Transverse colon (tissue), 4 donors: ENCODE results near the gene SLC23A1. TPM values are rescaled to one million over a fixed set of nuclear protein-coding genes. Genes with fewer than 3 reads are reported as not detected.
"Not testable (repeated sequence)": the region's sequence is repeated elsewhere in the genome, so short reads cannot be mapped to it uniquely, and the experiment has no call there.

Experiments used
- DNase-seq: peaks from one replicate; pipeline ENCODE4 v3.0.0-alpha.2; 2019
- H3K27ac ChIP-seq, 4 donors: fragments of 200-600 bp; sonication (generic); 2 replicates each; pipeline ENCODE4 v1.5.1; 2016 to 2018; ENCODE audit warnings: inconsistent platforms in 4 of 4
- H3K27me3 ChIP-seq: fragments of 200-600 bp; sonication (generic); 2 replicates; pipeline ENCODE4 v1.5.1; 2017; ENCODE audit warnings: inconsistent platforms
- H3K36me3 ChIP-seq, 4 donors: fragments of 200-600 bp; sonication (generic); 2 replicates each; pipeline ENCODE4 v1.5.1; 2017 to 2019; ENCODE audit warnings: inconsistent platforms in 4 of 4
- H3K4me1 ChIP-seq, 4 donors: fragments of 200-600 bp; sonication (generic); 2 replicates each; pipeline ENCODE4 v1.5.1; 2017 to 2020; ENCODE audit warnings: inconsistent platforms in 4 of 4
- H3K4me3 ChIP-seq, 4 donors: fragments of 200-600 bp; sonication (generic); 1 replicate in 1 of 4; 2 replicates in 3 of 4; pipeline versions ENCODE4 v1.5.1 to v1.6.1; 2017 to 2019; ENCODE audit warnings: inconsistent platforms in 4 of 4
- H3K9me3 ChIP-seq, 2 donors: fragments of 200-600 bp; sonication (generic); 2 replicates each; pipeline ENCODE4 v1.5.1; 2017 to 2019; ENCODE audit warnings: inconsistent platforms in 2 of 2
- EP300 ChIP-seq: sonication (generic); formaldehyde crosslinking; IDR thresholded peaks from one replicate; pipeline ENCODE4 v1.6.1; 2017; ENCODE audit warnings: antibody characterized with exemption, low read depth
- POLR2A ChIP-seq: fragments of 450-650 bp; IDR thresholded peaks from one replicate; pipeline ENCODE4 v1.6.1; 2016; ENCODE audit warnings: antibody characterized with exemption, mild to moderate bottlenecking, moderate library complexity
- POLR2AphosphoS5 ChIP-seq, 3 donors: sonication (generic); formaldehyde crosslinking; IDR thresholded peaks; one replicate each; pipeline ENCODE4 v1.6.1; 2016; ENCODE audit warnings: antibody characterized with exemption in 3 of 3
- WGBS, 2 donors: methylation state at CpG; one replicate each; pipeline ENCODE4 v1.1.5; 2018; ENCODE audit warnings: low coverage in 1 of 2; 5-methylcytosine and 5-hydroxymethylcytosine counted together
- in situ Hi-C, 4 donors: fragments of 200-750 bp; cut with MboI; loops; one replicate each; pipeline versions ENCODE4 v1.15.0 to v1.15.1; 2017; ENCODE audit warnings: low sequenced_read_pairs in 3 of 4, low pct_ligation_motif_present in 1 of 4, low pct_unique_long_range_greater_than_20kb in 1 of 4
- intact Hi-C: fragments of 100-400 bp; cut with DNase I; formaldehyde crosslinking; loops from one replicate; pipeline ENCODE4 v1.15.1; 2023; ENCODE audit warnings: low total_unique reads
- total RNA-seq, 4 donors: library from RNA; depleted of rRNA; stranded (reverse); fragments of >200 nt; gene quantifications; one replicate each; pipeline ENCODE4 v1.1.0, GENCODE V29; 2016
- TF ChIP-seq, protein P1 (sequence below), 5 experiments: fragments of 200-600 bp in 3 of 5; fragments of 450-650 bp in 2 of 5; sonication (generic) in 3 of 5; IDR thresholded peaks; 1 replicate in 2 of 5; 2 replicates in 3 of 5; pipeline ENCODE4 v1.5.1; 2016 to 2017; ENCODE audit warnings: antibody characterized with exemption in 5 of 5, inconsistent platforms in 3 of 5, mild to moderate bottlenecking in 2 of 5, moderate library complexity in 1 of 5

Gene SLC23A1
- total RNA-seq, 4 donors from 2014 or later = 0.80 to 9.5 (median 7.4) TPM; not detected in 1

GRCh38 chr5:139361835-139362429 is 21.2 kb downstream of the SLC23A1 start:
- Histone ChIP-seq H3K36me3 (peaks cover 0 to 38% (median 15%) of the 10 kb centered on the region in 4 donors), H3K27ac (no peak overlapping the region), H3K9me3 (no peaks in the 10 kb centered on the region), H3K4me1 (peaks cover 0 to 2% (median 0%) of the 10 kb centered on the region in 4 donors), H3K4me3 (no peak overlapping the region), H3K27me3 (no peaks in the 10 kb centered on the region)
- in situ Hi-C loops (no loop called here), intact Hi-C loops (no loop called here)
- DNase-seq = no peak
- TF ChIP-seq EP300 = no peak
- TF ChIP-seq POLR2AphosphoS5 (IDR thresholded peaks at IDR 0.05) = no peak
- TF ChIP-seq, protein P1, sequence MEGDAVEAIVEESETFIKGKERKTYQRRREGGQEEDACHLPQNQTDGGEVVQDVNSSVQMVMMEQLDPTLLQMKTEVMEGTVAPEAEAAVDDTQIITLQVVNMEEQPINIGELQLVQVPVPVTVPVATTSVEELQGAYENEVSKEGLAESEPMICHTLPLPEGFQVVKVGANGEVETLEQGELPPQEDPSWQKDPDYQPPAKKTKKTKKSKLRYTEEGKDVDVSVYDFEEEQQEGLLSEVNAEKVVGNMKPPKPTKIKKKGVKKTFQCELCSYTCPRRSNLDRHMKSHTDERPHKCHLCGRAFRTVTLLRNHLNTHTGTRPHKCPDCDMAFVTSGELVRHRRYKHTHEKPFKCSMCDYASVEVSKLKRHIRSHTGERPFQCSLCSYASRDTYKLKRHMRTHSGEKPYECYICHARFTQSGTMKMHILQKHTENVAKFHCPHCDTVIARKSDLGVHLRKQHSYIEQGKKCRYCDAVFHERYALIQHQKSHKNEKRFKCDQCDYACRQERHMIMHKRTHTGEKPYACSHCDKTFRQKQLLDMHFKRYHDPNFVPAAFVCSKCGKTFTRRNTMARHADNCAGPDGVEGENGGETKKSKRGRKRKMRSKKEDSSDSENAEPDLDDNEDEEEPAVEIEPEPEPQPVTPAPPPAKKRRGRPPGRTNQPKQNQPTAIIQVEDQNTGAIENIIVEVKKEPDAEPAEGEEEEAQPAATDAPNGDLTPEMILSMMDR (IDR thresholded peaks at IDR 0.05) = no peak
- TF ChIP-seq POLR2A = no peak
- 33 to 74% methylated on average over 1 to 6 of the region's 6 CpGs for WGBS, 2 donors

GRCh38 chr5:139360384-139360783 is 22.7 kb downstream of the SLC23A1 start:
- TF ChIP-seq EP300 (no peak), POLR2AphosphoS5 (IDR thresholded peaks at IDR 0.05) (no peak), POLR2A (no peak)
- TF ChIP-seq, protein P1 (IDR thresholded peaks at IDR 0.05) = no peak
- Histone ChIP-seq H3K9me3 (no peaks in the 10 kb centered on the region), H3K4me3 (no peak overlapping the region), H3K36me3 (peaks cover 0 to 23% (median 8%) of the 10 kb centered on the region in 4 donors), H3K4me1 (peaks cover 0 to 4% (median 0%) of the 10 kb centered on the region in 4 donors), H3K27ac (no peak overlapping the region), H3K27me3 (no peaks in the 10 kb centered on the region)
- 88 to 99% methylated on average over 4 of the region's 4 CpGs for WGBS, 2 donors
- DNase-seq = no peak
- intact Hi-C loops (no loop called here), in situ Hi-C loops (no loop called here)

GRCh38 chr5:139358064-139358463 is 25.0 kb downstream of the SLC23A1 start:
- TF ChIP-seq, protein P1 (IDR thresholded peaks at IDR 0.05) = no peak
- no peak for TF ChIP-seq POLR2AphosphoS5 (IDR thresholded peaks at IDR 0.05)
- no peak for TF ChIP-seq POLR2A
- TF ChIP-seq EP300 = no peak
- H3K36me3 ChIP-seq = peaks cover 0 to 12% (median 2%) of the 10 kb centered on the region in 4 donors
- no peak overlapping the region for H3K27ac ChIP-seq
- H3K4me3 ChIP-seq = no peak overlapping the region
- no peaks in the 10 kb centered on the region for H3K9me3 ChIP-seq
- no peak for DNase-seq
- H3K4me1 ChIP-seq = peaks cover 0 to 4% (median 0%) of the 10 kb centered on the region in 4 donors
- in situ Hi-C loops = no loop called here
- intact Hi-C loops = no loop called here
- H3K27me3 ChIP-seq = no peaks in the 10 kb centered on the region

DNA sequence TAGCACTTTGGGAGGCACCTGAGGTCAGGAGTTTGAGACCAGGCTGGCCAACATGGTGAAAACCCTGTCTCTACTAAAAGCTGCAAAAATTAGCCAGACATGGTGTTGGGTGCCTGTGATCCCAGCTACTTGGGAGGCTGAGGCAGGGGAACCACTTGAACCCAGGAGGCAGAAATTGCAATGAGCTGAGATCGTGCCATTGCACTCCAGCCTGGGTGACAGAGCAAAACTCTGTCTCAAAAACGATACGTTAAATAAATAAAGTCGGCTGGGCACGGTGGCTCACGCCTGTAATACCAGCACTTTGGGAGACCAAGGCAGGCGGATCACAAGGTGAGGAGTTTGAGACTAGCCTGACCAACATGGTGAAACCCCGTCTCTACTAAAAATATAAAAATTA is 27.2 kb downstream of the SLC23A1 start:
- H3K27ac ChIP-seq, intact Hi-C loops, DNase-seq, H3K4me3 ChIP-seq, H3K27me3 ChIP-seq, H3K9me3 ChIP-seq, in situ Hi-C loops: not testable (repeated sequence)
- 90 to 93% methylated on average over 2 to 8 of the region's 8 CpGs for WGBS, 2 donors
- peaks cover 0 to 20% (median 3%) of the 10 kb centered on the region in 4 donors for H3K4me1 ChIP-seq
- peaks cover 0 to 12% (median 2%) of the 10 kb centered on the region in 4 donors for H3K36me3 ChIP-seq

DNA sequence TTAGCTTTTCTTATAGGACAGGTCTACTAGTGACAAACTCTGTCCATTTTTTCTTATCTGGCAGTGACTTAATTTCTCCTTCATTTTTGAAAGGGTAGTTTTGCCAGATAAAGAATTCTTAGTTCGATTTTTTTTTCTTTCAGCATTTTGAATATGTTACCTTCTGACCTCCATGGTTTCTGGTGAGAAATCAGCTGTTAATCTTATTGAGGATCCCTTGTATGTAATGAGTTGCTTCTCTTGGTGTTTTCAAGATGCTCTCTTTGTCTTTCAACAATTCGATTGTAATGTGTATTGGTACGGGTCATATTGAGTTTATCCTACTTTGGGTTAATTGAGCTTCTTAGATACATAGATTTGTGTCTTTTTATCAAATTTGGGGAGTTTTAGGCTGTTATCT is 28.9 kb downstream of the SLC23A1 start:
- H3K27me3 ChIP-seq = no peaks in the 10 kb centered on the region
- intact Hi-C loops = no loop called here
- H3K4me1 ChIP-seq = peaks cover 0 to 25% (median 3%) of the 10 kb centered on the region in 4 donors
- in situ Hi-C loops = no loop called here
- no peaks in the 10 kb centered on the region for H3K9me3 ChIP-seq
- no peak overlapping the region for H3K27ac ChIP-seq
- 81 to 97% methylated on average over 3 of the region's 3 CpGs for WGBS, 2 donors
- peaks cover 0 to 12% (median 2%) of the 10 kb centered on the region in 4 donors for H3K36me3 ChIP-seq
- TF ChIP-seq, protein P1 (IDR thresholded peaks at IDR 0.05) = no peak
- TF ChIP-seq POLR2AphosphoS5 (IDR thresholded peaks at IDR 0.05) (no peak), POLR2A (no peak), EP300 (no peak)
- no peak for DNase-seq
- H3K4me3 ChIP-seq = no peak overlapping the region

GRCh38 chr5:139347863-139348262 is 35.2 kb downstream of the SLC23A1 start:
- DNase-seq, H3K27me3 ChIP-seq, H3K9me3 ChIP-seq, H3K36me3 ChIP-seq, H3K4me3 ChIP-seq, H3K27ac ChIP-seq, intact Hi-C loops, in situ Hi-C loops: not testable (repeated sequence)
- peaks cover 0 to 46% (median 27%) of the 10 kb centered on the region in 4 donors for H3K4me1 ChIP-seq
- 93 to 95% methylated on average over 6 to 9 of the region's 9 CpGs for WGBS, 2 donors

- peaks cover 5 to 45% (median 36%) of the 10 kb centered on the region in 4 donors for H3K4me1 ChIP-seq
- H3K27ac ChIP-seq, in situ Hi-C loops, H3K9me3 ChIP-seq, intact Hi-C loops, H3K27me3 ChIP-seq, H3K4me3 ChIP-seq, DNase-seq, H3K36me3 ChIP-seq: not testable (repeated sequence)
- 91 to 94% methylated on average over 8 of the region's 8 CpGs for WGBS, 2 donors
Measured at GRCh38 chr5:139345442-139345841, 37.7 kb downstream of the SLC23A1 start.
